Stomach (tissue), 4 donors: ENCODE results near the gene RSPH9.

Source experiments
- CTCF ChIP-seq, 7 experiments: fragments of 450-650 bp in 4 of 7; fragments of 200-600 bp in 3 of 7; sonication (generic) in 3 of 7; IDR thresholded peaks; one replicate each; pipeline ENCODE4 v1.5.1; 2016 to 2019; ENCODE audit warnings: antibody characterized with exemption in 7 of 7, control low read depth in 2 of 7, mild to moderate bottlenecking in 1 of 7
- EP300 ChIP-seq: sonication (generic); formaldehyde crosslinking; IDR thresholded peaks from one replicate; pipeline ENCODE4 v1.6.1; 2017; ENCODE audit warnings: antibody characterized with exemption
- POLR2A ChIP-seq, 4 donors: fragments of 450-650 bp; IDR thresholded peaks; one replicate each; pipeline ENCODE4 v1.6.1; 2016; ENCODE audit warnings: antibody characterized with exemption in 4 of 4, control low read depth in 2 of 4, mild to moderate bottlenecking in 1 of 4, moderate library complexity in 1 of 4
- POLR2AphosphoS5 ChIP-seq, 3 donors: sonication (generic); formaldehyde crosslinking; IDR thresholded peaks; one replicate each; pipeline ENCODE4 v1.6.1; 2016; ENCODE audit warnings: antibody characterized with exemption in 3 of 3

- TF ChIP-seq POLR2AphosphoS5 (IDR thresholded peaks at IDR 0.05) (peak; percentile 86 to 97 (median 94)), POLR2A (IDR thresholded peaks at IDR 0.05) (peak in 1 of 4 donors; percentile 54), CTCF (IDR thresholded peaks at IDR 0.05) (no peak), EP300 (no peak)
Measured at GRCh38 chr6:43635387-43636307, 9.2 kb upstream of the RSPH9 start, which contains the start of gene MAD2L1BP.
